T-helper 2 cell treated with Interferon-gamma antibody and Interleukin-4, amounts not matched to agents 5 μg/mL and 100 μg/mL, for 36 hours (primary cell): Measurements from ENCODE around the gene RTN4RL1.
"Not testable (repeated sequence)": the region's sequence is repeated elsewhere in the genome, so short reads cannot be mapped to it uniquely, and the experiment has no call there.

Source experiments
- DNase-seq: peaks from one replicate; pipeline ENCODE4 v3.0.0; 2021; ENCODE audit warnings: low spot score
- H3K27ac Mint-ChIP-seq: one replicate; pipeline ENCODE4 v1.8.0; 2021; ENCODE audit warnings: mild to moderate bottlenecking, mixed read lengths
- H3K27me3 Mint-ChIP-seq: one replicate; pipeline ENCODE4 v1.8.0; 2021; ENCODE audit warnings: low read depth, mixed read lengths
- H3K36me3 Mint-ChIP-seq: one replicate; pipeline ENCODE4 v1.8.0; 2021; ENCODE audit warnings: low read depth, mixed read lengths
- H3K4me1 Mint-ChIP-seq: one replicate; pipeline ENCODE4 v1.8.0; 2021; ENCODE audit warnings: low read depth, mixed read lengths
- H3K4me3 Mint-ChIP-seq: one replicate; pipeline ENCODE4 v1.8.0; 2022; ENCODE audit warnings: mild to moderate bottlenecking, moderate library complexity, mixed read lengths
- H3K9me3 Mint-ChIP-seq: one replicate; pipeline ENCODE4 v1.8.0; 2021; ENCODE audit warnings: mixed read lengths

The RTN4RL1 gene

DNA sequence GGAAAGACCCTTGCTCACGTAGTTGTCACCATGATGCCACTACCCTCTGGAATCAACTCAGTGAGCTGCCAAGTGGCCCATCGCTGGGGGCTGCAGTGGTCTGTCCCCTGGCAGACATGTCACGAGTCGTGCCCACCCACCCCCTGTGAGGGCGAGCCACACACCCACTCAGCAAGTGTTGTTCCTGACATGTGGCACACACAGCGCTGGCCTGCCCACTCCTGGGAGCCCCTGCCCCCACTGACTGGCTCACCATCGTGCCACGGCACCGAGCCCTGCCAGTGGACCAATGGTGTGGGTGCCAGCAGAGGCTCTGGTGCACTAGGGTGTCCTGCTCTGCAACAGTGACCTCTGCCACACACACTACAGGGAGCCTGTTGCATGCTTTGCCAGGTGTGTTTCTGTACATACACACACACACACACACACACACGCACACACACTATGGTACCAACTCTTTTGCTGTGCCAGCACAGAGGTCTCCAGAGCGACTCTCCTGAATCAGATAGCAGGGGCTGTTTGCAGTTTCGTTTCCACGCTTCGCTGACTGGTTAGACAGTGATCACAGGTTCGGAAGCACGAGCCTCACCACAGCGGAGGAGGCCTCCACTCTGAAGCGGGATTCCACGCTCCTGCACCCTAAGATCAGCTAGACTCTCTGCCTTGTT, 7.7 kb downstream of the RTN4RL1 start:
- no peaks in the 10 kb centered on the region for H3K9me3 Mint-ChIP-seq
- H3K27me3 Mint-ChIP-seq: peaks cover 35% of the 10 kb centered on the region
- H3K4me1 Mint-ChIP-seq: peaks cover 2% of the 10 kb centered on the region
- no peak overlapping the region for H3K27ac Mint-ChIP-seq
- H3K4me3 Mint-ChIP-seq: no peak overlapping the region
- H3K36me3 Mint-ChIP-seq: no peaks in the 10 kb centered on the region
- DNase-seq: no peak

DNA sequence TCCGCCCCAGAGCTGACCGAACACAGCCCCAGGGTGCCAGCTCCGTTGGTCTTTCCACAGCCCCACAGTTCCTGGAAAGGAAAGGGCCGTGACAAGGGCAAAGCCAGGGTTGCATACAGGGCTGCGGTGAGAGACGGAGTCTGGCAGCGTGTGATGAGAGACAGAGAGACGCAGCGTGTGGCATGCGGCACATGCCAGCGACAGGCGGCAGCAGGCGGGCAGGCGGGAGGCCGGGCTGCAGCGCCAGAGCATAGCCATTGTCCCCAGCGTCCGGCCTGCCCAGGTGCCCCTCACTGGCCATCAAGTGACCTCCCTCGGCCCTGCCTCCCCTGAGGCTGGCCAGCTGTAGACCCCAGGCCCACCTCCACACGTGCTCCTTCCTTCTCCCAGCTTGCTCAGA, 8.6 kb downstream of the RTN4RL1 start:
- Mint-ChIP-seq H3K36me3 (no peaks in the 10 kb centered on the region), H3K4me1 (peaks cover 5% of the 10 kb centered on the region), H3K27me3 (peaks cover 40% of the 10 kb centered on the region), H3K4me3 (no peak overlapping the region), H3K27ac (no peak overlapping the region), H3K9me3 (no peaks in the 10 kb centered on the region)
- DNase-seq: no peak

DNA sequence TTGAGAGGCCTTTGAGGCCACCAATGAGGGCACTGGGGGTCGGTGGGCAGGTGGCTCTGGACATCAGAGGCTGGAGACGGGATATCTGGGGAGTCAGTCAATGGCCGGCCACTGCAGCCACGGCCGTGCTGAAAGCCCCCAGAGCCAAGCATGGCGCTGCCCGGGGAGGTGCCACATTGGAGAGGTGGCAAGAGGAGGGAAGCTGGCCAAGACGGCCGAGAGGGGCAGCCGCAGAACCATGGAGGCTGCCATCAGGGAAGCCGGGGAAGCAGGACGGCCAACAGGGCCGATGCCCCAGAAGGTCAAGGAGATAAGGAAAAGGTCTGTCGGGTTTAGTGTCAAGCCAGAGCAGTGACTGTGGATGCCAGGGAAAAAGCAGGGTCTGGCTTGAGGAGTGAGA, 9.8 kb downstream of the RTN4RL1 start:
- peaks cover 3% of the 10 kb centered on the region for H3K4me1 Mint-ChIP-seq
- no peak for DNase-seq
- no peaks in the 10 kb centered on the region for H3K9me3 Mint-ChIP-seq
- no peak overlapping the region for H3K27ac Mint-ChIP-seq
- H3K36me3 Mint-ChIP-seq: no peaks in the 10 kb centered on the region
- no peak overlapping the region for H3K4me3 Mint-ChIP-seq
- peaks cover 34% of the 10 kb centered on the region for H3K27me3 Mint-ChIP-seq

DNA sequence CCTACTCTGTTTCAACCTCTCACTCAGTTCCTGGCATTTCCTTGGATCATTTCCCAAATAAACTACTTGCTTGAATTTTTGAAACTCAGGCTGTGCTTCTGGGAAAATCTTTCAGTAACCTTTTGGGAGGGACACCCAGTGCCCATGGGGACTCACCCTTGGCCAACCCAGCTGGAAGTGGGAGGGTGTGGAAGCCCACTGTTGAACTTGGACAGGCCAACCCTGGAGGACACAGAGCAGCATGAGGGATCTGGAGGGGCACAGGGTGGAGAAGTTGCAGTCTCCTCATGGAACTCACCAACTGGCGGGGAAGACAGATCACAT, 11.2 kb downstream of the RTN4RL1 start:
- no peak overlapping the region for H3K4me3 Mint-ChIP-seq
- H3K36me3 Mint-ChIP-seq: no peaks in the 10 kb centered on the region
- no peaks in the 10 kb centered on the region for H3K9me3 Mint-ChIP-seq
- DNase-seq: no peak
- H3K27ac Mint-ChIP-seq: no peak overlapping the region
- H3K27me3 Mint-ChIP-seq: peaks cover 22% of the 10 kb centered on the region
- peaks cover 3% of the 10 kb centered on the region for H3K4me1 Mint-ChIP-seq

DNA sequence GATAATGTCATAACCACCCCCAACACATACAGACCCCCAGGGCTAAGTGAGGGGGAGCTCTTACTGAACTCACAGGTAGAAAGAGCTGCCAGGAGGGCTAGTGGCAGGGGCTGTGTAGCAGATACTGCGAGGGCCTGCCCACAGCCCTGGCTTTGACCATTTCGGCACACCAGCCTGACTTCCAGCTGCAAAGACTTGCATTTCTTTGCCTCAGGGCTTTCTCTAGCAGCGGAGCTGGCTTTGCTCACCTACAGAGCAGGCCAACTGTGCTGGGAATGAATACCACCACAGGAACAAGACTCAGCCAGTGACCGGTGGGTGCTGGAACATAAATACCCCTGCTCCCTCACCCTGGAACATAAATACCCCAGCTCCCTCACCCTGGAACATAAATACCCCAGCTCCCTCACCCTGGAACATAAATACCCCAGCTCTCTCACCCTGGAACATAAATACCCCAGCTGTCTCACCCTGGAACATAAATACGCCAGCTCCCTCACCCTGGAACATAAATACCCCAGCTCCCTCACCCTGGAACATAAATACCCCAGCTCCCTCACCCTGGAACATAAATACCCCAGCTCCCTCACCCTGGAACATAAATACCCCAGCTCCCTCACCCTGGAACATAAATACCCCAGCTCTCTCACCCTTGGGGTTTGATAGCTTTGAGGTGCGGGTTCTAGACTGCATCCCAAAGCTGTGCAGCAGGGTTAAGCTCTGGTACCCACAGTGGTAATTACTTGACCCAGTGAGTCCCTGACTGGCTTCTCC, 11.7 kb downstream of the RTN4RL1 start:
- H3K9me3 Mint-ChIP-seq: not testable (repeated sequence)

DNA sequence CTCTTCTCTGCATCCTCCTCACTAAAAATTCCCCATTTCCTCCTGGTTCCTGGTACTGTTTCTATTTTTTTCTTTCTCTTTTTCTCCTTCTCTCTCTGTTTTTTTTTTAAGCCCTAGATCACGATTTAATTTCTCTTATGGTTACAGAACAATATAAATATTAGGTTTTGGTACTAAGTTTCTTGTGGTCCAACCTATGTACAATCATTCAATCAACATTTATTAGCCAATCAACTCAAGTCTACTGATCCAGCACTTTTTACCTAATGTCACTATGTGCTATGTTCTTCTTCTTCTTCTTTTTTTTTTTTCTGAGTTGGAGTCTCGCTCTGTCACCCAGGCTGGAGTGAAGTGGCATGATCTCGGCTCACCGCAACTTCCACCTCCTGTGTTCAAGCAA, 12.6 kb downstream of the RTN4RL1 start:
- Mint-ChIP-seq H3K36me3 (no peaks in the 10 kb centered on the region), H3K4me3 (no peak overlapping the region), H3K9me3 (no peaks in the 10 kb centered on the region), H3K27ac (no peak overlapping the region), H3K4me1 (peaks cover 3% of the 10 kb centered on the region), H3K27me3 (peaks cover 14% of the 10 kb centered on the region)
- DNase-seq: no peak

More for the DNA sequence above, 11.7 kb downstream of the RTN4RL1 start:
- not testable (repeated sequence) for H3K36me3 Mint-ChIP-seq, DNase-seq, H3K4me1 Mint-ChIP-seq, H3K27ac Mint-ChIP-seq, H3K4me3 Mint-ChIP-seq
- peaks cover 20% of the 10 kb centered on the region for H3K27me3 Mint-ChIP-seq

DNA sequence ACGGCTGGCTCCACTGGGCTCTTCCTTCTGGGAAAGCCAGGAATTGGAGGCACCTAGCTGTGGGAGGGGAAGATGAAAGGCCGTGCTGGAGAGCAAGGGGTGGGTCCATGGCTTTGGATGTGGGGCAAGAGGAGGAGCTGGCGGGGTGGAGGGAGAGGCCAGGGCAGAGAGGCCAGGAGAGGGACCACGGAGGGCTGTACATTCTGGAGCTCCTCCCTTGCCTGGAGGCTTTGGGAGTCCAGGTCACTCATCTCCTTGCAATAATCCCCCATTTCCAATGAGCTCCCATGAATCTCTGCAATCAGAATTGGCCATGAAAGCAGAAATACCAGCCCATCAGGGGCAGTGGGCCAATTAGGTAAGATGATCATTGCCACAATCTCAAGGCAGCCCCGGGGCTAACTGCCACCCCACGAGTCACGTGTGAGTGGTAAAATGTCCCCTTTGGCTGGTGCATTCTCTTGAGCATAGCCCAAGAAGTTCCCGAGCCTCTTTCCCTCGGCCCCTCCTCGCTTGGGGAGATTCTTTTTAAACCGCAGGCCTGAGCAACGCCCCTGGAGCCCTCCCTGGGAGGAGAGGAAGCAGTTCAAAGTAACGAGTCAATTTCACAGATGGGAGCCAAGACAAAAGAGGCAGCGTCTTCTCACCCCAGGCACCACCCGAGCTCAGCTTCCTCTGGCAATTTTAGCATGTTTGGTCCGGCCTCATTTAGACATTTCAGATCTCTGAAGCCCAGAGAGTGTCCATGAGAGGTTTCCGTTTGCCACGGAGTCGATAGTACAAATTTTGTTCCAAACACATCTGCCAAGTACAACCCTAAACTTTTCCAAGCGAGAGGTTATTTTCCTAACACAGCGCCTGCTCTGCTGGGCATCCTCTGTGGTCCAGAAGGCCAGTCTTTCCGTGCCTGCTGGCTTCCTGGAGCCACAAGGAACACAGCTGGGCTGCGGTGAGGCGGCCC, 13.4 kb downstream of the RTN4RL1 start:
- DNase-seq: no peak
- Mint-ChIP-seq H3K4me3 (no peak overlapping the region), H3K27ac (no peak overlapping the region), H3K27me3 (peaks cover 14% of the 10 kb centered on the region), H3K36me3 (no peaks in the 10 kb centered on the region), H3K9me3 (no peaks in the 10 kb centered on the region), H3K4me1 (peaks cover 3% of the 10 kb centered on the region)

DNA sequence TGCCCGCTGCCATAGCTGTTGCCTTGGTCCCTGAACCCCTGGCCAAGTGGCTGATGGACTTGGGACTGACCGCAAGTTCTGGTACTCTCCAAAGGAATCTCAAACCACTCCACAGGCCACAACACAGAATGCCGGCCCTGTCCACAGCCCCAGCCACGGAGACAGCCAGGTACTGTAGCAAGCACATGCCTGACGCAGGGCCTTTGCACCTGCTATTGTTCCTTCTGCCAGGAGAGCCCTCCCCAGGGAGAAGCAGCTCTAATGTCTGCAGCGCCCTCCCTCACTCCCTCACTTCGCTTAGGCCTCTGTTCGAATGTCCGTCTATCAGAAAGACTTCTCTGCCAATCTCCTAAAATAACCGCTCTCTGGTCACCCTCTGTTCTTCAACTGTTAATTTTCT, 15.4 kb downstream of the RTN4RL1 start:
- Mint-ChIP-seq H3K4me1 (peaks cover 3% of the 10 kb centered on the region), H3K27ac (no peak overlapping the region), H3K9me3 (no peaks in the 10 kb centered on the region), H3K4me3 (no peak overlapping the region), H3K27me3 (peaks cover 12% of the 10 kb centered on the region), H3K36me3 (no peaks in the 10 kb centered on the region)
- DNase-seq: no peak

DNA sequence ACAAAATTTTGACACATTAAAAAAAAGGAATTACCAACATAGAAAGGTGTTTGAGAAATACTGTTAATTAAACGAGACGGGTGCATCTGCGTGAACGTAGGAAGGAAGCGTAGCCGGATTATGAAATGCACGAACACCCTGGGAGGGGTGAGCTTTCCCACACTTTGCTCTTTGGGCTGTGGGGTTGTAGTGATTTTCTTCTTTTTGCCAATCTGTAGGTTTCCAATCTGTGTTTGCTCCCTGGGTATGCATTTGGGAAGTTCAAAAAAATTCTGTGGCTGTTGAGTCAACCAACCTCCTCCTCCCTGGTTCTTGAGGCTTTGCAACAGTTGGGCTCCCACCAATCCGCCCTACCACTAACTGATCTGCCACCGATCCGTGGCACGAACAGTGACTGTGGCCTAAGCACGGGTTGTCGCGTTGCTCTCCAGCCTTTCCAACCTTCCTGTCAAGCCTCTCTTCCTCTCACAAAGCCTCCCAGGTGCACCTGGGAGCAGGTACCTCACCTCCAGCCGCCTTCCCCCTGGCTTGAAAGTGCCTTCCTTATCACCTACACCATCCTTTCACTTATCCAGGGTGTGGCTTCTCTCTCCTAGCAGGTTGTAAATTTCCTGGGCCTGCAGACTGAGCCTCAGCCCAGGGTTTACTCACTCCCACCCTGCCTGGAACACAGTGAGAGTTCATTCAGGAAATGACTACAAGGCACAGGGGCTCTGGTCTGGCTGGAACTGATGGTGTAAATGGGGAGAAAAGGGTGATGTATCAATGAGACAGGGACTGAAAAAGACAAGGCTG, 16.6 kb downstream of the RTN4RL1 start:
- Mint-ChIP-seq H3K9me3 (no peaks in the 10 kb centered on the region), H3K4me1 (peaks cover 3% of the 10 kb centered on the region), H3K27me3 (peaks cover 10% of the 10 kb centered on the region), H3K36me3 (no peaks in the 10 kb centered on the region), H3K27ac (peak overlapping the region; percentile 37), H3K4me3 (no peak overlapping the region)
- no peak for DNase-seq

DNA sequence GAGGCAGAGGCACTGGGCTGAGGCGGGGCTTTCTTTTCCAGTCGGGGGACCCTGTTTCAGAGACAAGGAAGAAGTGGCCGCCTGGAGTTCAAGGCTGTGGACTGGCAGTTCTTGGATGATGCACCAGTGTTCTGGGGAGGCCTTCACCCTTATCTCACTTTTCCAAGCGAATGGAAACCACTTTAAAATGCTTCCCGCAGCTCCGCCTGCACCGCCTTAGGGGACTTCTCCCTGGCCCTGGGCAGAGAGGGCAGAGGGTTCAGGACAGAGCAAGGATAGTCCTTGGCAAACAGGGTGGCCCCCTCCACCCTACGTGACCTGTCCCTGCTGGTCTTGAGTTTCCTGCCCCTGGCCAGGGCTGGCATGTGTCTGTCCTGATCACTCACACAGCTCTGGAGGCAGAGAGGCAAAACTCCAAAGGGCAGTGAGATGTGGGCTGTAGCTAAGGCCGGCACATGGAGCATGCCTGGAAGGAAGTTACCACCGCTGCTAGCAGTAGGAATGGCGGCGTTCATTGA, 20.6 kb downstream of the RTN4RL1 start:
- Mint-ChIP-seq H3K4me3 (no peak overlapping the region), H3K4me1 (no peaks in the 10 kb centered on the region), H3K9me3 (no peaks in the 10 kb centered on the region), H3K27ac (no peak overlapping the region), H3K27me3 (peaks cover 9% of the 10 kb centered on the region), H3K36me3 (no peaks in the 10 kb centered on the region)
- DNase-seq: no peak

DNA sequence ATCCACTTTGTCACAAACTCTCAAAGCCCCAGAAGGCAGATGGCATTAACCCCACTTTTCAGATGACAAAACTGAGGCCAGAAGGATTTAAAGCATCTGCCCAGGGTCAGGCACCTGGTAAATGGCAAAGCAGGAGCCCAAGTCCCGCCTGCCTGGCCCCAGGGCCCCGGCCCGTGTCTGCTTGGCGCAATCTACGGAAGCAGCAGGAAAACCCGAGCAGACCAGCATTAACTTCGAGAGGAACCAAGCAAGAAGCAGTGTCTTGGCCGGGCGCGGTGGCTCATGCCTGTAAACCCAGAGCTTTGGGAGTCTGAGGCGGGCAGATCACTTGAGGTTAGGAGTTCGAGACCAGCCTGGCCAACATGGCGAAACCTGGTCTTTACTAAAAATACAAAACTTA, 21.6 kb downstream of the RTN4RL1 start:
- Mint-ChIP-seq H3K27me3 (peaks cover 16% of the 10 kb centered on the region), H3K4me1 (no peaks in the 10 kb centered on the region), H3K36me3 (no peaks in the 10 kb centered on the region), H3K9me3 (no peaks in the 10 kb centered on the region), H3K27ac (no peak overlapping the region), H3K4me3 (no peak overlapping the region)
- no peak for DNase-seq

DNA sequence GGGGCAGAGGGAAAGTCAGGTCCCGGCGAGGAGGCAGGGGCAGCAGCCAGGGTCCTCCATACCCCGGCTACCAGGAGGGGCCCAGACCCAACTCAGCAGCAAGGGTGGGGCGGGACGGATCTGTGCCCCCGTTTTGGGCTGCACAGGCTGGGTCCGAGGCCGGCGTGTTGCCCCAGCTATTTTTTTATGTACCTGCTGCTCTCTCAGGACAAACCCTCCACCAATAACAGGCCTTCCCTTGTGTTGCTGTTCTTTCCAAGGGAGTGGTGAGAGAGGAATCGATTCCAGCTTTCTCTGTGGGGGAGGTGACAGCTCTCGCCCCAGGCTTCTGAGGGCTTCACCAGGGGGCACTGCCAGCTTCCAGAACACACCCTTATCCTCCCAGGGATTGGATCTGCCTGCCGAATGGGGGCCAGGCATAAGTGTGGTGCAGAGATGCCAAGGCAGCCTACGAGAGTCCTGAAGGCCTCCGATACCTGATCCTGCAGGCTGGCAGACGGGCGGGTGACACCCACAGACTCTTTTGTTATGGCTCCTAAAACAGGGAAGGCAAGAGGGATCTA, 22.3 kb downstream of the RTN4RL1 start:
- no peak overlapping the region for H3K27ac Mint-ChIP-seq
- DNase-seq: no peak
- H3K27me3 Mint-ChIP-seq: peaks cover 16% of the 10 kb centered on the region
- H3K4me3 Mint-ChIP-seq: no peak overlapping the region
- H3K4me1 Mint-ChIP-seq: no peaks in the 10 kb centered on the region
- H3K9me3 Mint-ChIP-seq: no peaks in the 10 kb centered on the region
- H3K36me3 Mint-ChIP-seq: no peaks in the 10 kb centered on the region

DNA sequence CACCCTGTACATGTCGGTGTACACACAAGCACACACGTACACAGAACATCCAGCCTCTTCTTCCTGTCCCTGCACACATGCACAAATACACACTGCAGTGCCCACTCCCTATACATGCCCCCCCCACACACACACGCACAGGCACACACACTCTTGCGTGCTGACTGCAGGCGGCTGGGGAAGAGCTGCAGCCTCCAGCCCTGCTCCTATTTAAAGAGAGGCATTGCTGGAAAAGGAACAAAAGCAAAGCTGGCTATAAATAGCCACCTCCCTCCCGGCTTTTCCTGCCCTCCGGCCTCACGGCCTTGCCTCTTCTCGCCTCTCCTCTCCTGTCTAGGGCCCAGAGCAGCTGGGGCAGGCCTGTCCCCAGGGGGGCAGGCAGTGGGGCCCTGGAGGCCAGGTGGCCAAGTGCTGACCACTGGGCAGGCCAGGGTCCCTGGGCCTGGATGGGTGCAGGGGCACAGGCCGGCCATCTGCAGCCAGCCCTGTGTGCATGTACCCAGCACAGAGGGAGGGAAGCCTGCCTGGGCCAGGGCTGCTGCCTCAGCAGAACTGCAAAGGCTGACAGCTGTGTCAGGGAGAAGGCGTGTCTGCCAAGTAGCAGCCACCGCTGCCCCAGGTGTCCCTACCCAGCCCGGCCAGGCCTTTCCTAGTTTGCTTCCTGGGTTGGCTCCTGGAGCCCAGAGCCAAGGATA, 25.4 kb downstream of the RTN4RL1 start:
- Mint-ChIP-seq H3K4me3 (no peak overlapping the region), H3K36me3 (no peaks in the 10 kb centered on the region), H3K27ac (no peak overlapping the region), H3K27me3 (peaks cover 41% of the 10 kb centered on the region), H3K9me3 (no peaks in the 10 kb centered on the region), H3K4me1 (no peaks in the 10 kb centered on the region)
- no peak for DNase-seq
